GM12878 (cell line): ENCODE data around the gene ERLEC1. TPM values are rescaled to one million over a fixed set of nuclear protein-coding genes. Genes with fewer than 3 reads are reported as not detected.

Experiments used
- ATAC-seq: fragments of 200-7000 bp; cut with Tn5 transposase; 3 replicates; pipeline ENCODE4 v1.9.1; 2020; ENCODE audit warnings: mild to moderate bottlenecking, moderate library complexity
- BruUV-seq: library from RNA; stranded (reverse); fragments of 400-500 nt; replicated peaks from 2 replicates; lab custom pipeline; 2021; lab: Mats Ljungman, UMichigan
- CTCF ChIA-PET: fragments of 300-600 bp; sonication (Branson Sonifier 250); formaldehyde crosslinking; extraction: SDS; loops from one replicate; lab custom pipeline; 2021; ENCODE audit warnings: inconsistent platforms; lab: Yijun Ruan, JAX
- POLR2A ChIA-PET: fragments of 350-600 bp; formaldehyde crosslinking; extraction: SDS; loops from one replicate; lab custom pipeline; 2021; ENCODE audit warnings: inconsistent platforms; lab: Charles Lee
- RAD21 ChIA-PET: fragments of 300-600 bp; sonication (Branson Sonifier 250); formaldehyde crosslinking; loops from one replicate; lab custom pipeline; 2023; ENCODE audit warnings: antibody characterized with exemption; ENCODE audit not compliant: unreplicated experiment; lab: Charles Lee
- SMC1A ChIA-PET: fragments of 300-600 bp; sonication (Branson Sonifier 250); formaldehyde crosslinking; loops from one replicate; lab custom pipeline; 2023; ENCODE audit not compliant: unreplicated experiment, uncharacterized antibody; lab: Charles Lee
- DNase-seq: peaks from one replicate; pipeline ENCODE4 v3.0.0-alpha.2; 2011; ENCODE audit warnings: low read depth, low spot score
- FAIRE-seq: peaks from 3 replicates; lab custom pipeline; 2011; peaks lifted over from hg19 to GRCh38; lab: Jason Lieb, UNC
- H2AFZ ChIP-seq: 2 replicates; pipeline ENCODE4 v1.6.0; 2011; ENCODE audit warnings: low read depth, low read length, control low read depth; ENCODE audit not compliant: control insufficient read depth
- H3K27ac ChIP-seq: 2 replicates; pipeline ENCODE4 v1.5.1; 2011; ENCODE audit warnings: control low read depth; ENCODE audit not compliant: control insufficient read depth, insufficient read depth
- H3K27me3 ChIP-seq, 2 experiments: replicated peaks in 1 of 2; 2 replicates each; pipeline versions ENCODE4 v1.6.0 to v1.6.1; 2011; ENCODE audit warnings: low read length in 1 of 2; ENCODE audit not compliant: control insufficient read depth in 2 of 2, insufficient read depth in 2 of 2
- H3K36me3 ChIP-seq, 2 experiments: 2 replicates each; pipeline ENCODE4 v1.5.1; 2011; ENCODE audit warnings: low read length in 1 of 2; ENCODE audit not compliant: control insufficient read depth in 2 of 2, insufficient read depth in 2 of 2
- H3K4me1 ChIP-seq: 2 replicates; pipeline ENCODE4 v1.6.1; 2011; ENCODE audit warnings: mild to moderate bottlenecking, low read length, moderate library complexity, mixed read lengths; ENCODE audit not compliant: control insufficient read depth, insufficient read depth
- H3K4me2 ChIP-seq: 2 replicates; pipeline ENCODE4 v1.6.0; 2011; ENCODE audit warnings: control low read depth; ENCODE audit not compliant: control insufficient read depth, insufficient read depth
- H3K4me3 ChIP-seq: fragments of 200-600 bp; sonication (generic); 2 replicates; pipeline ENCODE4 v1.5.1; 2016
- H3K79me2 ChIP-seq: 2 replicates; pipeline ENCODE4 v1.6.0; 2011; ENCODE audit warnings: low read length; ENCODE audit not compliant: control insufficient read depth, insufficient read depth
- H3K9ac ChIP-seq: 2 replicates; pipeline ENCODE4 v1.8.0; 2011; ENCODE audit warnings: low read length, control low read depth, mixed read lengths; ENCODE audit not compliant: control insufficient read depth, insufficient read depth
- H3K9me3 ChIP-seq: replicated peaks from 3 replicates; pipeline ENCODE4 v1.5.1; 2011; ENCODE audit warnings: mild to moderate bottlenecking, low read length; ENCODE audit not compliant: control insufficient read depth, insufficient read depth
- H4K20me1 ChIP-seq: 2 replicates; pipeline ENCODE4 v1.6.0; 2011; ENCODE audit not compliant: control insufficient read depth, insufficient read depth
- ATF2 ChIP-seq: IDR thresholded peaks from 2 replicates; pipeline ENCODE4 v1.6.1; 2012; ENCODE audit warnings: low read length, inconsistent platforms
- BCL3 ChIP-seq: IDR thresholded peaks from 2 replicates; pipeline ENCODE4 v1.6.1; 2011; ENCODE audit warnings: borderline replicate concordance, low read depth, mild to moderate bottlenecking, moderate library complexity, low read length; ENCODE audit not compliant: insufficient read depth, poor library complexity, severe bottlenecking
- CBFB ChIP-seq: IDR thresholded peaks from 2 replicates; pipeline ENCODE4 v1.6.1; 2016; ENCODE audit warnings: antibody characterized with exemption, low read depth
- CEBPB ChIP-seq, 2 experiments: fragments of 150-350 bp in 1 of 2; IDR thresholded peaks; 2 replicates each; pipeline ENCODE4 v1.6.1; 2012 to 2014; ENCODE audit warnings: low read depth in 2 of 2, low read length in 2 of 2, borderline replicate concordance in 1 of 2, inconsistent platforms in 1 of 2
- IRF4 ChIP-seq: IDR thresholded peaks from 2 replicates; pipeline ENCODE4 v1.6.1; 2011; ENCODE audit warnings: low read depth, low read length
- JUNB ChIP-seq: IDR thresholded peaks from 2 replicates; pipeline ENCODE4 v1.6.1; 2016; ENCODE audit warnings: antibody characterized with exemption, mild to moderate bottlenecking
- NRF1 ChIP-seq: conservative IDR thresholded peaks from 2 replicates; pipeline ENCODE4 v1.6.1; 2011; ENCODE audit warnings: mild to moderate bottlenecking, low read depth, low read length, improper control_type of control experiment
- PRDM15 ChIP-seq: fragments of 450-650 bp; formaldehyde crosslinking; IDR thresholded peaks from 2 replicates; pipeline ENCODE4 v1.4.0; 2020; ENCODE audit warnings: mild to moderate bottlenecking, moderate library complexity
- RAD21 ChIP-seq: IDR thresholded peaks from 2 replicates; pipeline ENCODE4 v1.6.1; 2011; ENCODE audit warnings: mild to moderate bottlenecking, low read depth, low read length, moderate library complexity; ENCODE audit not compliant: insufficient read depth
- RFX5 ChIP-seq: IDR thresholded peaks from 2 replicates; pipeline ENCODE4 v1.6.1; 2011; ENCODE audit warnings: low read depth, low read length, improper control_type of control experiment
- SMAD5 ChIP-seq: IDR thresholded peaks from 2 replicates; pipeline ENCODE4 v1.6.1; 2016; ENCODE audit warnings: antibody characterized with exemption, low read depth
- STAT1 ChIP-seq: fragments of 450-650 bp; conservative IDR thresholded peaks from 2 replicates; pipeline ENCODE4 v1.6.1; 2014; ENCODE audit warnings: antibody characterized with exemption, mild to moderate bottlenecking
- SUZ12 ChIP-seq: fragments of 200-600 bp; sonication (generic); IDR thresholded peaks from one replicate; pipeline ENCODE4 v1.6.1; 2018; ENCODE audit warnings: antibody characterized with exemption, mild to moderate bottlenecking; ENCODE audit not compliant: unreplicated experiment
- TCF12 ChIP-seq: IDR thresholded peaks from 2 replicates; pipeline ENCODE4 v1.6.1; 2011; ENCODE audit warnings: low read depth, mild to moderate bottlenecking, low read length
- ZNF24 ChIP-seq: fragments of 450-650 bp; IDR thresholded peaks from 2 replicates; pipeline ENCODE4 v1.6.1; 2017; ENCODE audit warnings: antibody characterized with exemption, mild to moderate bottlenecking
- WGBS: methylation state at CpG from one replicate; pipeline ENCODE4 v1.1.6; 2016; ENCODE audit warnings: low lambda C conversion rate; ENCODE audit not compliant: insufficient replicate concordance, insufficient coverage; ENCODE audit errors: missing lambda C conversion rate; 5-methylcytosine and 5-hydroxymethylcytosine counted together
- in situ Hi-C: fragments of 300-500 bp; cut with MboI; formaldehyde crosslinking; loops from 9 replicates; pipeline ENCODE4 v1.14.3; 2018; ENCODE audit warnings: mixed read lengths
- intact Hi-C: fragments of 100-400 bp; cut with micrococcal nuclease; formaldehyde crosslinking; loops from one replicate; pipeline ENCODE4 v1.14.2; 2022; ENCODE audit not compliant: unreplicated experiment
- polyA plus RNA-seq, 11 experiments: library from polyadenylated mRNA; depleted of rRNA in 4 of 11; unstranded in 6 of 11; stranded (reverse) in 5 of 11; fragments of >200 nt; fragmentation: Nextera tagmentation in 4 of 11; fragmentation: Illumina TruSeq in 1 of 11; extraction: Ambion mirVana in 4 of 11; extraction: Trizol in 1 of 11; gene quantifications; 1 replicate in 1 of 11; 2 replicates in 10 of 11; pipeline versions ENCODE4 v1.2.1 to v1.2.3, GENCODE V29; 2011 to 2016; ENCODE audit warnings: inconsistent platforms in 2 of 11, missing spikeins in 2 of 11, low read depth in 1 of 11
- total RNA-seq, 4 experiments: library from RNA; depleted of rRNA in 3 of 4; stranded (reverse); fragments of >200 nt in 3 of 4; fragmentation: Illumina TruSeq in 1 of 4; extraction: Trizol in 1 of 4; gene quantifications; 2 replicates each; pipeline versions ENCODE4 v1.2.1 to v1.2.3, GENCODE V29; 2013 to 2021

Gene ERLEC1
- total and polyA plus RNA-seq, 10 of the 15 experiments (the other 5 are each of a cell fraction or from before 2014, with no cell fraction given) = 14.1 to 52.2 (median 30.0) TPM

GRCh38 chr2:53767405-53768241 lies 19.2 kb upstream of the ERLEC1 start, which contains the start of gene CHAC2:
CHAC2 (plus strand) TSS chr2:53767804; CDS start chr2:53767887, 83 bp downstream.
- H3K27me3 ChIP-seq = no peaks in the 10 kb centered on the region
- H3K4me1 ChIP-seq = peaks cover 5% of the 10 kb centered on the region; the same call in 1 of the 2 replicates
- H4K20me1 ChIP-seq = no peaks in the 10 kb centered on the region
- H3K9ac ChIP-seq = peak within 1 kb of the TSS; percentile 90
- ChIA-PET SMC1A (interaction anchor here (0.7 to 5.8 kb wide), 6 partner anchors 9 to 53 kb away, joined by 3 to 44 read pairs (median 14); partner anchors contain the start of genes ASB3 and ERLEC1), POLR2A (interaction anchor here (0.5 to 3.4 kb wide), 7 partner anchors 9 to 386 kb away, joined by 3 to 37 read pairs (median 6); partner anchors contain the start of genes ASB3, ERLEC1 and PSME4), CTCF (interaction anchor here (0.9 to 2.6 kb wide), 7 partner anchors 9 to 146 kb away, joined by 3 to 14 read pairs (median 4); partner anchors contain the start of genes ASB3 and ERLEC1), RAD21 (interaction anchor here (0.9 to 2.4 kb wide), 3 partner anchors 17 to 343 kb away, joined by 3 to 12 read pairs (median 9); partner anchors contain the start of genes ASB3 and ERLEC1)
- peaks cover 42% of the 10 kb centered on the region for H3K79me2 ChIP-seq
- DNase-seq (peak; percentile 66), ATAC-seq (peak; percentile 97), FAIRE-seq (peak; percentile 82)
- TSS peak; percentile 82 for BruUV-seq
- H3K4me2 ChIP-seq = peak within 1 kb of the TSS; percentile 85
- under 1% methylated on average over 46 of the region's 46 CpGs for WGBS
- peak within 1 kb of the TSS; percentile 92 for H3K4me3 ChIP-seq
- H3K27ac ChIP-seq = peak within 1 kb of the TSS; percentile 92
- peak within 1 kb of the TSS; percentile 98 for H2AFZ ChIP-seq
- in situ Hi-C loops = no loop called here
- intact Hi-C loops = loop anchor here (2.0 kb wide), 1 partner anchor 19 kb away; the partner anchor contains the start of genes ASB3 and ERLEC1
- H3K36me3 ChIP-seq = peaks cover 0 to 2% of the 10 kb centered on the region in 2 experiments; a peak in 1 of 4 replicates
- no peaks in the 10 kb centered on the region; the same call in 2 of the 3 replicates for H3K9me3 ChIP-seq
- no peak for TF ChIP-seq TCF12
- TF ChIP-seq ZNF24 = no peak
- peak; percentile 55 for TF ChIP-seq SMAD5
- no peak for TF ChIP-seq IRF4
- TF ChIP-seq SUZ12 = no peak
- TF ChIP-seq BCL3 = peak; percentile 22
- TF ChIP-seq RFX5 = no peak
- no peak for TF ChIP-seq RAD21
- TF ChIP-seq ATF2 = no peak
- peak; percentile 76 for TF ChIP-seq CBFB
- 0 out of 2 replicates have a peak, but pooled peaks have one; percentile 10 for TF ChIP-seq JUNB
- TF ChIP-seq NRF1 = peak; percentile 77
- TF ChIP-seq PRDM15 = no peak
- no peak for TF ChIP-seq CEBPB (IDR thresholded peaks at IDR 0.05; ENCODE audit: borderline replicate concordance in 1 of 2, low read depth in 2 of 2, low read length in 2 of 2)
- TF ChIP-seq STAT1 = 0 out of 2 replicates have a peak, but pooled peaks have one; percentile 36
